ENCODE data around the gene RABGAP1.
"Not testable (repeated sequence)": the region's sequence is repeated elsewhere in the genome, so short reads cannot be mapped to it uniquely, and the experiment has no call there.

The RABGAP1 gene

DNA sequence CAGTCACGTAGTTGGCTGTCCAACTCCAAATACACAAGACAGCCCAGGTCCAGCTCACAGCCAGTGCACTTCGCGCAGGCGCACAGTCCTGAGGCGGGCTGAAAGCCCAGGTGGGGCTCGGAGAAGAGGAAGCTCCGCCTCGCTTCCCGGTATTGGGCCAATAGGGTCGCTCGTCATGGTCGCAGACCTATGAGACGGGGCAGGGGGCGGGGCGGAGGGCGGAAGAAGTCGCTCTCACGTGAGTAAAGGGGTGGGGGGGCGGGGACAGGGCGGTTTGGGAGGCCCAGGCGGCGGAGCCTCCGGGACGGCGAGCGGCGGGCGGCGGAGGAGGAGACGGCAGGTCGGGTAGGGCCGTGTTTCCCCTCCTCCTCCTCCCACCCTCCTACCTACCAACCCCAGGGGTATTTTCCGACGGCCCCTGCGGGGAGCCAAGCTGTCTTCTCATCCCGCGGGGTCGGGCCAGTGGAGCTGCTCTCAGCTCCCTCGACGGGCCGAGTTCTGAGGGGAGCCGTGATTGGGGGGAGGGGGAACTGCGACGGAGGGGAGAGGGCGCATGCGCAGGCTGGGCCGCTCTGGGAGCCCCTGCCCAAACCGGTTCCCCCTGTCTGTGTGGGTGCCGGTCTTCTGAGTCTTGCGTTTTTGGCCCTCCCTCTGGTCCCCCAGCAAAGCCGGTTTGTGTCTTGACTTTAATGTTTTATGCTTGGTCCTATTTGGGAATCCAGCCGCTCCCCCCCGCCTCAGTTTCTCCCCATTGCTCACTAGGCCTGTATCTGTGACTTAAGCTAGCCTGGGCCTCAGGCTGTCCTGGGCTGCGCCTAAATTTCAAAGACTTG is at the start of gene RABGAP1:
Gene RABGAP1, plus strand, starts transcription at position 272 of the 833 bp plus-strand sequence. CDS start 16,040 bp downstream, outside the sequence.
- peak; percentile 100 for DNase-seq

DNA sequence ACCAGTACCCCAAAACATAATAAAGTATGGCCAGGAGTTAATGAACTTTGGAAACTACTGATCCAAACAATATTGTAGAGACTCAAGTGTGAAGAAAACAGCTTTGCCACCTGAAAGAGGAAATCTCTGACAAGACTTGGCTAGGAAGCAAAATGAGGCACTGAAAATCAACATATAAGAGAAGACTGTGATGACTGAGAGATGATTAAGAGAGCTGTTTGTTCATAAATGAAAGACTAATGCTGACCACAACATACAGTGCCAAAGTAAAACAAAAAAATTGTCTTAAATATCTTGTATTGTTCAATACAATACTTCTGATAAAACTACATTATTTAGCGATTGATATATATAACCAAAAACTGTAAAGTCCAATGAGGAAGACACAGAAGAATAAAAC is 42.9 kb upstream of the RABGAP1 start:
- no peak for DNase-seq

DNA sequence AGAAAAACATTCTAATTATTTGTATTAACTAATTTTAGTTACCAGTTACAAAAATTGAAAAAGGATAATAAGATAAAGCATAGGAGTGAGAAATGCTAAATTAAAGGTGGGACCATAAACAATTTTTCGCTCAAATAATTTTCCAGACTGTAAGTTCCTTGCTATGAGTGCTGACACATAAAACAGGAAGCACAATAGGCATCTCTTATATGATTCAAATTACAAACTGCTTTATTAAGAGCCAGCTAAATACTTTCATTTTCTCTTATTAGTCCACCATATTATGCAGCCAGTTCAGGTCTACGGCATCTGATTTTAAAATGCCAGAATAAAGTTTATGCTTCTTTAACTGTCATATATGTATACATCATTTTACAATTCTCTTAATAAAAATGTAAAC is 40.0 kb upstream of the RABGAP1 start:
- no peak for DNase-seq

DNA sequence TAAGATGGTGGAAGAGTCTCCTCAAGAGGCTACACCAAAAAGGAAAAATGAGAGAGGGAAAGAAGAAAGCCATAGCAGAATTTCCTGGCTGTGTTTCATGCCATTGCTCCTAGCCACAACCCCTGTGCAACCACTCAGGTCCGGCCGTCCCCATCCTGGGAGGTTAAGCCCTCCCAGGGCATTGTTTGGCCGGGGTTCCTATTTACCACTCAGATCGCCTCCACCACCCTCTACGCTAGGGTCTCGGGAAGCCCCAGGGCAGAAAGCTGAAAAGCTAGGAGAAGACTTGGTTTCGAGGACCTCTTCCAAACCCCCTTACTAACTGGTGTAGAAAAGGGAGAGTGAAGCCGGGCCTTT is 36.4 kb upstream of the RABGAP1 start:
- DNase-seq = peak; percentile 45

DNA sequence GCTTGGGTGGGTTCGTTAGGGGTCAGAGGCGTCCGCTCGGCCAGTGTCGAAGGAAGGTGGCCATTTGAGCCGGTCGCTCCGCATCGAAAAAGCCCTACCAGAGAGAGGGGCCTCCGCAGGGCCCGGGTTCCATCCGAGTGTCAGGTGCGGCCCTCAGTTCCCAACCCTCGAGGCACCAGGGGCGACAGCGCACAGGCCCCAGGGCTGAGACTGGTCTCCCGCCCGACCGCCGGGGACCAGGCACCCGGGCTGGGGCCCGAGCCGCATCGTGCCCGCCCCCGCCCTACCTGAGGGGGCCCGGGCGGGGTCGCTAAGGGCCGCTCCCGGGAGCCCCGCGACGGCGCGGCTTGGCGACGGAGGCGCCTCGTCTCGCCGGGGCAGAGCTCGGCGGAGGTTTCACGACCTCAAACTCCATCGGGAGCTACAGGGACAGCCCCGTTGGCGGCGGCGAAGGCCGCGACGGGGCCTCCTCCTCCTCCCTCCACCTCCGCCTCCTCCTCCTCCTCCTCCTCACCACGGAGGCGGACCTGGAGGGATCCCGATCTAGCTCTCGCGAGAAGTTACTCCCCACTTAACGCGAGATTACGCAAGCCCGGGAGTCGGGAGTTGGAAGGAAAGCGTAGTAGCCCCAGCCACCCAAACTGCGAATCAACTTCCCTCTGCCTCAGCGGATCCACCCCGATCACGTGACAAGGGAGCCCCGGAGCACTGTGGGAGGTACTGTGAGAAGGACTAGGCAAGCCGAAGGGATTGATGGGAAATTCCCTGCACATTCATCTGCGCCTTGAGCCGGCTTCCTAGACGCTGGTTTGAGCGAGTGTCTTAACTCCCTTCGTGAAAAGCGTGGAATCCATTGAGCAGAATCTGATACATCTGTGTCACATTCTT is 35.8 kb upstream of the RABGAP1 start, which contains the start of gene RC3H2:
Gene RC3H2, minus strand, starts transcription at position 537 of the 888 bp plus-strand sequence. CDS start 7,850 bp downstream, outside the sequence.
- peak; percentile 97 for DNase-seq

DNA sequence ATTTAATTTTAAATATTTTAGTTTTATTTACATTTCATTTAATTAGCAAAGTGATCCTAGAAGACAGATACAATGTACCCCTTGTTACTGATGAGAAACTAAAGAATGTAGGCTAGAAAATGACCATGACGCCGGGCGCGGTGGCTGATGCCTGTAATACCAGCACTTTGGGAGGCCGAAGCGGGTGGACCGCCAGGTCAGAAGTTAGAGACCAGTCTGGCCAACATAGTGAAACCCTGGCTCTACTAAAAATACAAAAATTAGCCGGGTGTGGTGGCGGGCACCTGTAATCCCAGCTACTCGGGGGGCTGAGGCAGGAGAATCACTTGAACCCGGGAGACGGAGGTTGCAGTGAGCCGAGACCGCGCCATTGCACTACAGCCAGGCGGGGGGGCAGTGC is 34.7 kb upstream of the RABGAP1 start:
- not testable (repeated sequence) for DNase-seq

DNA sequence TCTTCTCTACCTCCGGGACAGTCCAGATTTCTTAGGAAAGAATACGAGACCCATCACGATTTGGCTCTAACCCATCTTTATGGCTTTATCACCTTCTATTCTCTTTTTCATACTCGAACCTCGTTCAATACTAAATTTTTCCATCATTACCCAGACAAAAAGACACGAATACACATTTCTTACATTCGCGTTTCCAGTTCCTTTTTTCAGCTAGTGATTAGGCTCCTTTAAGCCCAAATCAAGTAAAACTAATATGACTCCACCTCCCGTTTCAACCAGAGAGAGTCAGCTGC is 28.2 kb upstream of the RABGAP1 start:
- no peak for DNase-seq

DNA sequence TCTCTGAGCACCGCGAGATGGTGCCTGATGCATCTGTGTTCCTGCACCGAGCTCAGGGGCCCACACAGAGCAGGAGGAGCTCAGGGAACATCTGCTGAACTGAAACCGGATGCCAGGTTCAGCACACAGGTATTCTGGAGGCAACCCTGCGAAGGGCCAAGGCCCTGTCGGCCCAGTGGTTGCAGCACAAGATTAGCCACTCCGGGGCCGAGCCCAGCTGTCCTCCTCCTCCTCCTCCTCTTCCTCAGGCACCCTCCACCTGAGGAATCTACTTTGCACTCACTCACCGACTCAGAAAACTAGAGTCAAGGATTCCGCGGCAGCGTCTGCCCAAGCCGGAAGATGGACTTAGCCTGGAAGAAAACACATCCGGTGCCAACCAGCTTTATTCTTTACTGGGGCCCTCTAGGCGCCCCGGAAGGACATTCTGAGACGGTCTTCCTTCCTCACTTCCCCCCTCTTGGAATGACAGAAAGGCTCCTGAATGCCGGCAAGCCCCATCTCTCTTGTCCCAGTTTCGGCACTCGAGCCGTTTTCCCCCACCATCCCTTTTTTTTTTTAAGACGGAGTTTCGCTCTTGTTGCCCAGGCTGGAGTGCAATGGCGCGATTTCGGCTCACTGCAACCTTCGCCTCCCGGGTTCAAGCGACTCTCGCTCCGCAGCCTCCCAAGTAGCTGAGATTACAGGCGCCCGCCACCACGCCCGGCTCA is 27.7 kb upstream of the RABGAP1 start, which contains the start of gene ZBTB6:
Gene ZBTB6, minus strand, starts transcription at position 360 of the 710 bp plus-strand sequence. CDS start 1,251 bp downstream, outside the sequence.
- peak; percentile 78 for DNase-seq

DNA sequence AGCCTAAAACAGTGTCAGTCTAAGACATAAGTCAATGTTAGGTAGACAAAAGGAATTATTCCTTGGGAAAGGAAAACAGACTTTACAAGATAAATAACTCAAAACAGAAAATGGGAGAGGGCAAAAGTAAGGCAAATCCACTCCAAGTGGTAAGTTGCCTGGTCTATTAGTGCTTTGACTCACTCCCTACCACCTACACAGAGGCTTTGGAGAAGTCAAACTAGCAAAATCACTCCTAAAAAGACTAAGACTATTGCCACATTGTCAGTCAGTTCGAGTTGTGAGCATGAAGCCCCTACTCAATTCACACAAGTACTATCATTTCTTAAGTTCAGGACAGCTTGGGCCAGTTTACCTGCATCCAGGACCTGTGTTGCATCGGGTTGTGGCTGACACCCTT is 22.5 kb upstream of the RABGAP1 start:
- DNase-seq = no peak

DNA sequence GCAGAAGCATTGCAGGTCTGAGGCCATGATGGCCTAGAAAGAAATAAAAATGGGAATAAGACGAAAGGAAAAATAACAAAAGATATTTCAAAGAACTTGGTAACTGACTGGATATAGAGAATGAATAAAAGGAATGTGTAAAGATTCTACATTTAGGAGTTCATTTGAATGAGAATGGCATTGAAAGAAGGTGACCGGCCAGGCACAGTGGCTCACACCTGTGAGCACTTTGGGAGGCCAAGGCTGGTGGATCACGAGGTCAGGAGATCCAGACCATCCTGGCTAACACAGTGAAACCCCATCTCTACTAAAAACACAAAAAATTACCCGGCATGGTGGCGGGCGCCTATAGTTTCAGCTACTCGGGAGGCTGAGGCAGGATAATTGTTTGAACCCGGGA is 18.1 kb upstream of the RABGAP1 start:
- DNase-seq = no peak

DNA sequence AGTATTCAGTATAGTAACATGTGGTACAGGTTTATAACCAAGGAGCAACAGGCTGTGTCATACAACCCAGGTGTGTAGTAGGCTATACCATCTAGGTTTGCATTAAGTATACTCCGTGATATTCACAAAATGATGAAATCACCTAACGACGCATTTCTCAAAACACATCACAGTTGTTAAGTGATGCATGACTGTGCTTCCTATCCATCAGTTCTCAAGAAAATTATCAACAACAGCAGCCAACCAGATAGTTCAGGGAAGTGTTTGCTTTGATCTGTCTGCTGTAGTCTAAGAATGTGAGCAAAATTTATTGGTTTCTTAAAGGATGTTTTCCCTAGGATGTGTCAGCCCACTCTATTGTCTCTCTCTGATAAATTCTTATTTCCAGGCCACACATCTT is 16.9 kb upstream of the RABGAP1 start:
- DNase-seq = no peak

DNA sequence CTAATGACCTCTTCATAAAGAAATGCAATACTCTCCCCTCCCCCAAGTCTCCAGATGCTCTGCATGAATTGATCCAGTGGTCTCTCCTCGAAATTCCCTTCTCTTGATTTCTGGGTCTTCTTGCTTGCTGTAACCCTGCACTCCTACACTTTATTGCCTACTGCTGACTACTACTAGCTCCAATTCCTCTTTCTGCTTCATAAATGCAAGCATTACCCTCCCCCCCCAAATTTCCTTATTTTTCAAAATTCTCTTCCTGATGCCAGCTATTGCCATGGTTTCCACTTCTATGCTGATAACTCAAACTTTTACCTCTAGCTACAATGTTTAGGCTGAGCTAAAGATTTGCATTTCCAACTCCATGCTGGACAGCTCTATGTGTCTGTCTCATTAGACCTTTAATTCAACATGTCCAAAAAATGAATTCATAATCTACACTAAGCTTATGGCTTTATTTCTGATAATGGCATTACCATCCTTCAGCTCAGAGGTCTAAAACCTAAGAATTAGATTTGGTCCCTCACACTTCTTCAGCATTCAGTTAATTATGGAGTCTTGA is 10.9 kb upstream of the RABGAP1 start:
- no peak for DNase-seq

DNA sequence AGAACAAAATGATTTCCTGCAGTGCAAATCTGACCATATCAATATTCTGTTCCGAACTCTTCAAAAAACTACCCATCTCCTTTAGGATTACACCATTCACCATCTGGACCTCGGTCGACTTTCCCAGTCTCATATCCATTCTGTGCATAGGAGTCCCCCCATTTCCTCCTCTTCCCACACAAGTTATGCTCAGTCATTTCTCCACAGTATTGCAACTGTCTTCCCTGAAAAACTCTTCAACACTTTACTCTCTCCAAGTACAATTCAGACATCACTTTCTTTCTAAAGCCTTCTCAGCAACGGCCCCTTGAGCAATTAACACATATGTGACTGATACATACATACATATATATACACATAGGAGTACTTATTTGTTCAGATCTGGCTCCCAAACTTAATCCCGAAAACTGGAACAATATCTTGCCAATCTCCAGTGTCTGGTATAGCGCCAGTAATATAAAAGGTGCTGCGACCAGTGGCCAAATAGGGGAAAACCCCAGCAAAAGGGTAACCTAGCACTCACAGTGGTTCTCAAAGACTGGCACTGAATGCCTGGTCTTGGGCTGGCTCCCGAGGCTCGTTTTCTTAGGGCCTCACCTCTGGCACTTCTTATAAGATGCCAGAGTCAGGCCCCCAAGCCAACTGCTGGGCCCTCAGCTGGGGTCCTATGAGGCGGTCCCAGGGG is 10.1 kb upstream of the RABGAP1 start:
- no peak for DNase-seq

DNA sequence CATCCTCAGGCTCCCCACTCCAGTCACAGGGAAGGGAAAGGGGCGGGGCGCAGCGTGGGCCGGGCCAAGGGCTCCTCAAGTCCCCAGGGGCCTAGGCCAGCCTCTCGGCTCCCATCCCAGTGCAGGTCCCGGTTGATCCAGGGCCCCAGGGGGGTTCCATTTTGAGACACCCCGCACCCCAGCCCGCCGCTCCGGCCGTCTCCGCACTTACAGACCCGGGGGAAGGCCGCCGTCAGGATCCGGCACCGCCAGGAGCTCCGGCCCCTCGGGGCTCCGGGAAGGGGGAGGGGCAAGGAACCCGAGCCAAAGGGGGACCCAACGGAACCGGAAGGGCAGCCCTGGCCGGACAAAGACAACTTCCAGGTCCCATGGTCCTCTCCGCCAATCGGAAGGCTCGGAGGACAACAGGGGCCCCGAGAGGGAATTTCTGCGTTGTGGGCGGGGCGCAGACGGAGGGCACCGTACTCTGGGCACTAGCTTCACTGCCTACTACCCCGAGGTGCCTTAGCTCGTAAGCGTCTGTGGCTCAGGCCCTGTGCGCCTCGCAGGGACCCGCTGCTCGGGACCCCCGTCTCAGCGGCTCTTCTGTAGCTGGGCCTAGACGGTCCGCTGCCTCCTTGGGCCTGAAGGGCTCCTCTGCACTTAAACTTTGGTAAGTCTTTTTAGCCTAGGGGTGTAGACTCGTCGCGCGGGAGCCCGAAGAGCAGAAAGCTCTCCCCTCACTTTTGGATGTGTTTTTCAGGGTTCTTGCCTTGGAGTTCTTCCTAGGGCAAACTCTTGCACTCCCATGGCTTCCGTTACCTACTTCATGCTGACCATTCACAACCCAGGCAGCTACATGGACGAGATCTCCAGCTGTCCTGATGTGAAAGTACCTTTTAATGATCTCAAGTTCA is 9.3 kb upstream of the RABGAP1 start, which contains the start of gene ZBTB26:
Gene ZBTB26, minus strand, starts transcription at position 287 of the 896 bp plus-strand sequence. CDS start 11,578 bp downstream, outside the sequence.
- peak; percentile 95 for DNase-seq

DNA sequence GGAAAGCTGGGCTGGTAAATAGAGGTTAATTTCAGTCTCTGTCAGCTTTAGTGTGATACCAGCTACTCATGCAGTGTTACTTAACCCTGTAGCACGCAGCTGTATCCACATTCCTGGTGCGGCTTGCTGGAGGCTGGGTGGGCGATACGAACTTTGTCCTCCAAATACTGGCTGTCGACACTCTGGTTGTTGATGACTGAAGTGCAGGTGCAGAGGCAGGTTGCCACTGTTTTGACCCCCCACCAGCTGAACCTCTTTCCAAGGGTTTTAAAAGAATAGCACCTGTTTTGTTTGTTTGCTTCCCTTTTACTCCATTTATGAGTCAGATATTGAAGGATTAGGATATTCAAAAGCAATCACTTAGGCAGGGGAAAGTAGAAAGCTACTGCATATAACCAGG is 4.4 kb upstream of the RABGAP1 start:
- DNase-seq = no peak

DNA sequence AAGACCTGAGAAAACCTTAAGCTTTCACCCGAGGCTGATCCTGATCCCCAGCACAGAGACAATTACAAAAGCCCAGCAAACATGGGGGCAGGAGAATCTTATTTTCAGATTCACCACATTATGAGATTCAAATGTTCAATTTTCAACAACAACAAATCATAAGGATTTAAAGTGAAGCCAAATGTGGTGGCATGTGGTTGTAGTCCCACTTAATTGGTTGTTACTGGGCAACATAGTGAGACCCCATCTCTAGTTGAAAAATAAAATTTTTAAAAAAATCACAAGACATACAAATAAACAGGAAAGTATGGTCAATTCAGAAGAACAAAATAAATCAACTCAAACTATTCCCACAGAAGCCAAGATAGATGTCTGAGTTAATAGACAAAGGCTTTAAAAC is 3.9 kb upstream of the RABGAP1 start:
- no peak for DNase-seq

DNA sequence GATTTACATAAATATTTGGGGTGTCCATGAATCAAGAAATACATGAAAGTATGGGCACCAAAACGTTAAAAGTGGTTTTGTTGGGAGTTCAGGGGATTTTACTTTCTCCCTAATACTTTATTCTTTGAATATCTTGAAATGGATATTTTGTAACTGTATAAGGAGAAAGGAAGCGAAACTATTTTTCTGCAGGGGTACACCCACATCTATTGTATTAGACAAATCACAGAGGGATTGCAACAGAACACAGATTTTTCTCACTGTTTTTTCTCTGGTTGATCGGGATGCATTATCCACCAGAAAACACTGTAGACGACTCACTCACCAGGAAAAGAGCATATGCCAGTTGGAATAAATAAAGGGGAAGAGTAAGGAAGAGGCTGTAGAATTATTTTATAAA is 1.2 kb upstream of the RABGAP1 start:
- no peak for DNase-seq

DNA sequence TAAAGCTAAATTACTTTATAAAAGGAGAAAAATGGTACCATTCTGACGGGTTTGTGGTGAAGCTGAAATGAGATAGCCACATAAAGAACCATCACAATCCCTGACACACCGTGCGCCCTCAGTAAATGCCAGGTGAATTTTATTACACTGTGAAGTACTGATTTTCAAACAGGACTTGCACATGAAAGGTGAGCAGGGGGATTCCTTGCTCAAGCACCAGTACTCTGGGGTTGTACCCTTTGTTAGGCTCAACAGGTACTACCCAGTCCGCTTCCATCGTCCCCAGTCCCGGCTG is 419 bp upstream of the RABGAP1 start:
- DNase-seq = no peak

DNA sequence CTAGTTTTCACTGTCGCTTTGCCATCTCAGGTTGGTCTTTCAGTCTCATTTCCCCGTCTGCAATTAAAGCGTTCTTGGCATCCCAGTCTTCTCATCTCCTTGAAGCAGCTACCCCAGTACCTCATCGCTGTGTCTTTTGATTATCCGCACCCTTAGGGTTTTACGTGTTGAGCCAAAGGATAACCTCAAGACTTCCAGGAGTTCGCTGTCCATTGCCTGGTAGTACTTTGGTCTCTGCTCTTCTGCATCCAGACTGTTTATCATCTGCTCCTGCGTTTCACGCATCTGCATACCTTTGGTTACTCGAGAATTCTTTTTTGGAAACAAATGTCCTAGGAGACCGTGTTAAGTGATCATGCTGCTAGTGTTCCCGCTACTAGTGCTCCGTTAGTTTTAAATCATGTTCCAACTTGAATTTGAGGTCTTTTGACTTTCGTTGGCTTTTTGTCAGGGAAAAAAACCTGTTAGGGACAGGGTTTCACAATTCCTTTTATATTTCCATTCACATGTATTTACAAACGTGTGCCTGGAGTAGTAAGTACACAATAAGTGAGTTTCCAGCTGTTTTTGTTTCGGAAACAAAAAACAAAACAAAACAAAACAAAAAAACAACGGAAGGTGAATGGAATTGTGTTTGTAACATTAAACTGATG is 888 bp downstream of the RABGAP1 start:
- DNase-seq = no peak

DNA sequence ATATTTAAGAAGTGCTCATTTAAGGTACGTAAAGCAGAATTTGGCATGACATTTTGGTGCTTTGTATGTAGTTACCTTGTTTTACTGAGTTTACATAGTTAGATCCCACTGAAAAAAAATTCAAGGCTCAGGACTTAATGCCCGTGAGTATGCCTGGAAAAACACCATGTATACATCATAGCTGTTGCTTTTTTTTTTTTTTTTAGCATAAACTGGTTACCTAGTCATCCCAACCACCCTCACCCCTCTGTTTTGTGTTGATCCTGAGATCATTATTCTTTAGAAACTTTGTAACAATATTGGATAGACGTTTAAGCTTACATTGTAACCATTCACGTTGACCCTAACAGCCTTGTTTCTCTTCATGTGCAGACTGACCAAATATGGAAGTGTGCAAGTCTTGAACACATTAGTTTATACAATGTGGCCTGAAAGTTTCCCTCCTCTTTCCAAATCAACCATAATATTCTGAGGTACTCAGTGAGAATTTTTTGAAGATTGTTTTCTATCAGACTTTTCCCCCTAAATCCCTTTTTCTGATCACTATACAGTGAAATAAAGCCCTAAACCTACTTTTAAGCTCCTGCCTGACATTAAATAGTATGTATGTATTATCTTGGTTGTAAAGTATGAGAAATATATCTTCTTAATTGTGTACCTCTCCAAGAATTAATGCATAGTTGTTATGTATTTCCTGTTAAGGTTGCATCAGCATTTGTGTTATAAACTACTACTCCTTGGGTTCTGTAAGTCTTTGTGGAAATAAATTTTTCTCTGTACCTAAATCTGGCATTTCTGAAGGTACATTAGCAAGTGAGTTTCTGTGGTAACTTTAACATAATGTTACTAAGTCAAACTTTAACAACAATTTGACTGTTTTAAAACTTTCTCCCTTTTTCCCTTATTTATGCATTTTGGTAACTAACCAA is 4.4 kb downstream of the RABGAP1 start:
- no peak for DNase-seq

All from stimulated activated CD4-positive, alpha-beta T cell treated with anti-CD3 and anti-CD28 coated beads, Interleukin-15, amount 100 ng/mL, for 24 hours (primary cell).